Caco-2 (cell line): ENCODE results near the gene PLCB1. TPM values are rescaled to one million over a fixed set of nuclear protein-coding genes. Genes with fewer than 3 reads are reported as not detected.

Experiments used
- BruUV-seq: library from RNA; stranded (reverse); fragments of 400-500 nt; replicated peaks from 2 replicates; lab custom pipeline; 2021; lab: Mats Ljungman, UMichigan
- CTCF ChIA-PET: fragments of 300-600 bp; sonication (Branson Sonifier 250); formaldehyde crosslinking; loops from one replicate; lab custom pipeline; 2022; ENCODE audit warnings: antibody characterized with exemption; lab: Charles Lee
- POLR2A ChIA-PET: fragments of 300-600 bp; sonication (Branson Sonifier 250); formaldehyde crosslinking; loops from one replicate; lab custom pipeline; 2022; ENCODE audit warnings: antibody characterized with exemption; lab: Charles Lee
- DNase-seq, 2 experiments: peaks; one replicate each; pipeline versions ENCODE4 v3.0.0 to v3.0.0-alpha.2; 2020 to 2022
- H3K27me3 ChIP-seq: replicated peaks from 2 replicates; pipeline ENCODE4 v1.6.0; 2011; ENCODE audit warnings: low read length; ENCODE audit not compliant: control insufficient read depth, insufficient read depth
- H3K36me3 ChIP-seq: 2 replicates; pipeline ENCODE4 v1.5.1; 2011; ENCODE audit warnings: low read length; ENCODE audit not compliant: control insufficient read depth, insufficient read depth
- H3K4me1 ChIP-seq: fragments of 250-450 bp; sonication (Bioruptor Pico); 2 replicates; pipeline ENCODE4 v1.5.1; 2020; ENCODE audit warnings: mild to moderate bottlenecking
- H3K4me3 ChIP-seq: 2 replicates; pipeline ENCODE4 v1.5.1; 2011; ENCODE audit warnings: low read depth, mild to moderate bottlenecking, control low read depth, low read length
- H3K9me3 ChIP-seq: fragments of 250-450 bp; sonication (Bioruptor Pico); 2 replicates; pipeline ENCODE4 v1.5.1; 2020; ENCODE audit warnings: mild to moderate bottlenecking, moderate library complexity
- H3K27ac Mint-ChIP-seq: one replicate; pipeline ENCODE4 v1.8.0; 2022; ENCODE audit warnings: mixed read lengths; ENCODE audit not compliant: unreplicated experiment
- H3K27me3 Mint-ChIP-seq: one replicate; pipeline ENCODE4 v1.8.0; 2022; ENCODE audit warnings: mixed read lengths; ENCODE audit not compliant: insufficient read depth, unreplicated experiment
- H3K36me3 Mint-ChIP-seq: one replicate; pipeline ENCODE4 v1.8.0; 2022; ENCODE audit warnings: mild to moderate bottlenecking, mixed read lengths; ENCODE audit not compliant: insufficient read depth, unreplicated experiment
- H3K4me1 Mint-ChIP-seq: one replicate; pipeline ENCODE4 v1.8.0; 2022; ENCODE audit warnings: low read depth, mixed read lengths; ENCODE audit not compliant: unreplicated experiment
- H3K4me3 Mint-ChIP-seq: one replicate; pipeline ENCODE4 v1.8.0; 2022; ENCODE audit warnings: mild to moderate bottlenecking, moderate library complexity, mixed read lengths; ENCODE audit not compliant: unreplicated experiment
- H3K9me3 Mint-ChIP-seq: one replicate; pipeline ENCODE4 v1.8.0; 2022; ENCODE audit warnings: mixed read lengths; ENCODE audit not compliant: unreplicated experiment
- intact Hi-C: fragments of 100-400 bp; cut with micrococcal nuclease; formaldehyde crosslinking; loops from one replicate; pipeline ENCODE4 v1.10.0; 2022; ENCODE audit not compliant: unreplicated experiment
- total RNA-seq: library from RNA; stranded (reverse); gene quantifications from 2 replicates; pipeline ENCODE4 v1.2.3, GENCODE V29; 2022
- TF ChIP-seq, protein P1 (sequence below), 2 experiments: fragments of 200-600 bp in 1 of 2; IDR thresholded peaks; 1 replicate in 1 of 2; 2 replicates in 1 of 2; pipeline versions ENCODE4 v1.5.1 to v1.8.0; 2011 to 2022; ENCODE audit warnings: antibody characterized with exemption in 1 of 2, control low read depth in 1 of 2, inconsistent platforms in 1 of 2, low read depth in 1 of 2, low read length in 1 of 2, mild to moderate bottlenecking in 1 of 2, moderate library complexity in 1 of 2; ENCODE audit not compliant: insufficient read depth in 1 of 2, severe bottlenecking in 1 of 2, unreplicated experiment in 1 of 2

Gene PLCB1
- total RNA-seq, 1 experiment from 2014 or later = 105 TPM

DNA sequence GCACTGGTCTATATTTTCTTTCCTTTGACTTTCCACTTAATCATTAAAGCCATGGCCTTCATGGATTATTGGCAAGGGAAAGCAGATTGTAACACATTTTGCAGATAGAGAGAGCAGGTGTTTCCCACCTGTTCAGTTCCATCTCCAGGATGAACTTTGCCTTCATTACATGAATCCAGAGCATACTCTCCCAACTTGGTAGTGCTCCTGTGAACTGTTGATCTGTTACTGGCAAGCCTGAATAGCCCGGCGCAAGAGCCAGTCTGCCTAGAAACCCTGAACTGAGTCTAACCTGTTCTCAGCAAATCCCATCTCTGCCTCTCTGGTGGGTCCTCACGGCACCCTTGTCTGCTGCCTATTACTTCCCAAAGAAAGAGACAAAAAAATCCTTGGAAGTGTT lies 210.3 kb downstream of the PLCB1 start:
- BruUV-seq = no TSS peak
- ChIA-PET CTCF (no interaction called here), POLR2A (no interaction called here)
- intact Hi-C loops = no loop called here
- TF ChIP-seq, protein P1, sequence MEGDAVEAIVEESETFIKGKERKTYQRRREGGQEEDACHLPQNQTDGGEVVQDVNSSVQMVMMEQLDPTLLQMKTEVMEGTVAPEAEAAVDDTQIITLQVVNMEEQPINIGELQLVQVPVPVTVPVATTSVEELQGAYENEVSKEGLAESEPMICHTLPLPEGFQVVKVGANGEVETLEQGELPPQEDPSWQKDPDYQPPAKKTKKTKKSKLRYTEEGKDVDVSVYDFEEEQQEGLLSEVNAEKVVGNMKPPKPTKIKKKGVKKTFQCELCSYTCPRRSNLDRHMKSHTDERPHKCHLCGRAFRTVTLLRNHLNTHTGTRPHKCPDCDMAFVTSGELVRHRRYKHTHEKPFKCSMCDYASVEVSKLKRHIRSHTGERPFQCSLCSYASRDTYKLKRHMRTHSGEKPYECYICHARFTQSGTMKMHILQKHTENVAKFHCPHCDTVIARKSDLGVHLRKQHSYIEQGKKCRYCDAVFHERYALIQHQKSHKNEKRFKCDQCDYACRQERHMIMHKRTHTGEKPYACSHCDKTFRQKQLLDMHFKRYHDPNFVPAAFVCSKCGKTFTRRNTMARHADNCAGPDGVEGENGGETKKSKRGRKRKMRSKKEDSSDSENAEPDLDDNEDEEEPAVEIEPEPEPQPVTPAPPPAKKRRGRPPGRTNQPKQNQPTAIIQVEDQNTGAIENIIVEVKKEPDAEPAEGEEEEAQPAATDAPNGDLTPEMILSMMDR (IDR thresholded peaks at IDR 0.05; ENCODE audit: insufficient read depth in 1 of 2, low read depth in 1 of 2, low read length in 1 of 2, severe bottlenecking in 1 of 2, unreplicated experiment in 1 of 2) = no peak
- Histone ChIP-seq H3K9me3 (no peaks in the 10 kb centered on the region), H3K4me3 (no peak overlapping the region), H3K4me1 (no peaks in the 10 kb centered on the region), H3K36me3 (no peaks in the 10 kb centered on the region), H3K27me3 (no peaks in the 10 kb centered on the region)
- Mint-ChIP-seq H3K4me1 (peaks cover 8% of the 10 kb centered on the region), H3K27me3 (no peaks in the 10 kb centered on the region), H3K9me3 (no peaks in the 10 kb centered on the region), H3K4me3 (no peak overlapping the region), H3K36me3 (no peaks in the 10 kb centered on the region), H3K27ac (no peak overlapping the region)
- no peak for DNase-seq

DNA sequence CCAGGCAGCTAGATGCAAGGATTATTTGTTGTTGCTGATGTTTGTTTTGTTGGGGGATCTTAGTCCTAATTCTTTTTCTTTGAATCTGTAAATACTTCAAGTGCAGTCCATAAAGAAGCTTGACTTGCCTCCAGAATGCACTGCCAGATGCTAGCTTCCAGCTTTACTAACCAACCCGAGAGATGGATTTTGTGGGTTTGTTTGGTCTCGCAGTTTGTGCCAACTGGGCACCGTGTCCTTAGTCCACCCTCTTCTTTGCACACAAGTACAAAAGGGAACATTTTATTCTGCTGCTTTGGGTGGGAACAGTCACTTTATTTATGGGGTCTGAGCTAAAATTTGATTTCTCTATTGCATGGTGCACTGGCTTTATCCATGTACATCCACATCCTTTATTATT lies 212.0 kb downstream of the PLCB1 start:
- Histone ChIP-seq H3K27me3 (no peaks in the 10 kb centered on the region), H3K9me3 (no peaks in the 10 kb centered on the region), H3K36me3 (no peaks in the 10 kb centered on the region), H3K4me3 (no peak overlapping the region), H3K4me1 (no peaks in the 10 kb centered on the region)
- H3K27me3 Mint-ChIP-seq = no peaks in the 10 kb centered on the region
- ChIA-PET POLR2A (no interaction called here), CTCF (no interaction called here)
- no peaks in the 10 kb centered on the region for H3K36me3 Mint-ChIP-seq
- TF ChIP-seq, protein P1 (IDR thresholded peaks at IDR 0.05; ENCODE audit: insufficient read depth in 1 of 2, low read depth in 1 of 2, low read length in 1 of 2, severe bottlenecking in 1 of 2, unreplicated experiment in 1 of 2) = no peak
- intact Hi-C loops = no loop called here
- DNase-seq = no peak
- no peaks in the 10 kb centered on the region for H3K9me3 Mint-ChIP-seq
- peaks cover 2% of the 10 kb centered on the region for H3K4me1 Mint-ChIP-seq
- H3K4me3 Mint-ChIP-seq = no peak overlapping the region
- no TSS peak for BruUV-seq
- H3K27ac Mint-ChIP-seq = no peak overlapping the region

DNA sequence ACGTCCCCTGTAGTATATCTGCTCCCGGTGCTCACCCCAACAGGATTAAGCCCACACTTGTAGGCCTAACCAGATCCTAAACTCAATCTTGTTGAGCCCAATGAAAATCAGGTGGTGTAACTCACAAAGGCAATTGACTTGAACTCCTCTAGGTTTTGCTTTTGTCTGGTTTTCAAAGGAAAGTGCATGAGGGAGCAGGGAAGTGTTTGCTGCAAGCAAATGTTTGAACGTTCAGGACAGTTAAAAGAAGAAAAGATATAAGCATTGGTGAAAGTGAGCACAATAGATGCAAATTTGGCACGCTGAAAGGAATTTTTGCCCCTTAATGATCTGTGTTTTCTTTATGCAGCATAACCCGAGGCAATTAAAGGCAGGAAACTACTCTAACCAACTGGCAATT lies 212.6 kb downstream of the PLCB1 start:
- H3K9me3 Mint-ChIP-seq = no peaks in the 10 kb centered on the region
- intact Hi-C loops = no loop called here
- no peaks in the 10 kb centered on the region for H3K36me3 Mint-ChIP-seq
- Histone ChIP-seq H3K27me3 (no peaks in the 10 kb centered on the region), H3K4me3 (no peak overlapping the region), H3K36me3 (no peaks in the 10 kb centered on the region), H3K9me3 (no peaks in the 10 kb centered on the region), H3K4me1 (no peaks in the 10 kb centered on the region)
- TF ChIP-seq, protein P1 (IDR thresholded peaks at IDR 0.05; ENCODE audit: insufficient read depth in 1 of 2, low read depth in 1 of 2, low read length in 1 of 2, severe bottlenecking in 1 of 2, unreplicated experiment in 1 of 2) = no peak
- no peak for DNase-seq
- ChIA-PET CTCF (no interaction called here), POLR2A (no interaction called here)
- no peaks in the 10 kb centered on the region for H3K4me1 Mint-ChIP-seq
- no TSS peak for BruUV-seq
- no peak overlapping the region for H3K4me3 Mint-ChIP-seq
- no peaks in the 10 kb centered on the region for H3K27me3 Mint-ChIP-seq
- no peak overlapping the region for H3K27ac Mint-ChIP-seq
